Neural cell (in vitro differentiated cells): ENCODE results near the gene SPAG6. TPM values are rescaled to one million over a fixed set of nuclear protein-coding genes. Genes with fewer than 3 reads are reported as not detected.
A peak's percentile ranks its signal among the peaks of the same experiment; 100 is the strongest.

Source experiments
- H2AFZ ChIP-seq: fragments of 200-600, 300-800 bp; sonication (generic), shearing (Covaris generic); 2 replicates; pipeline ENCODE4 v1.6.0; 2014; ENCODE audit warnings: low read depth, mild to moderate bottlenecking, antibody characterized with exemption, low read length, moderate library complexity
- H3F3A ChIP-seq: fragments of 200-600 bp; shearing (Covaris generic); 2 replicates; pipeline ENCODE4 v1.6.1; 2016; ENCODE audit warnings: mild to moderate bottlenecking, moderate library complexity, mixed read lengths, antibody characterized with exemption, low read length; ENCODE audit not compliant: insufficient read depth, poor library complexity, severe bottlenecking
- H3K27ac ChIP-seq: fragments of 200-600, 300-800 bp; sonication (generic), shearing (Covaris generic); 2 replicates; pipeline ENCODE4 v1.5.1; 2014; ENCODE audit warnings: mild to moderate bottlenecking, low read length, moderate library complexity
- H3K27me3 ChIP-seq: fragments of 300-800, 200-600 bp; sonication (generic), shearing (Covaris generic); 2 replicates; pipeline ENCODE4 v1.6.0; 2014; ENCODE audit warnings: mild to moderate bottlenecking, low read depth, low read length, moderate library complexity; ENCODE audit not compliant: insufficient read depth
- H3K36me3 ChIP-seq: fragments of 300-800, 200-600 bp; sonication (generic), shearing (Covaris generic); 2 replicates; pipeline ENCODE4 v1.5.1; 2014; ENCODE audit warnings: mild to moderate bottlenecking, antibody characterized with exemption, low read length, moderate library complexity; ENCODE audit not compliant: insufficient read depth
- H3K4me2 ChIP-seq: fragments of 300-800, 200-600 bp; sonication (generic), shearing (Covaris generic); 2 replicates; pipeline ENCODE4 v1.6.0; 2014; ENCODE audit warnings: mild to moderate bottlenecking, low read length
- H3K4me3 ChIP-seq: fragments of 300-800, 200-600 bp; sonication (generic), shearing (Covaris generic); 2 replicates; pipeline ENCODE4 v1.5.1; 2014; ENCODE audit warnings: mild to moderate bottlenecking, low read length, moderate library complexity
- H3K79me2 ChIP-seq: fragments of 200-600 bp; shearing (Covaris generic); replicated peaks from 2 replicates; pipeline ENCODE4 v1.6.0; 2014; ENCODE audit warnings: mild to moderate bottlenecking, low read length, moderate library complexity; ENCODE audit not compliant: insufficient read depth
- H3K9ac ChIP-seq: fragments of 300-800, 200-600 bp; sonication (generic), shearing (Covaris generic); 2 replicates; pipeline ENCODE4 v1.6.1; 2016; ENCODE audit warnings: mild to moderate bottlenecking, low read length, mixed read lengths
- H3K9me2 ChIP-seq: fragments of 200-600 bp; shearing (Covaris generic); 2 replicates; pipeline ENCODE4 v1.6.1; 2016; ENCODE audit warnings: mild to moderate bottlenecking, low read length, mixed read lengths; ENCODE audit not compliant: insufficient read depth
- H3K9me3 ChIP-seq: fragments of 200-600, 300-800 bp; sonication (generic), shearing (Covaris generic); 2 replicates; pipeline ENCODE4 v1.6.1; 2016; ENCODE audit warnings: mild to moderate bottlenecking, mixed run types, low read length, moderate library complexity, mixed read lengths
- H4K20me1 ChIP-seq: fragments of 200-600 bp; shearing (Covaris generic); 2 replicates; pipeline ENCODE4 v1.6.1; 2016; ENCODE audit warnings: mild to moderate bottlenecking, mixed run types; ENCODE audit not compliant: insufficient read depth
- CTCF ChIP-seq: fragments of 450-650 bp; IDR thresholded peaks from 2 replicates; pipeline ENCODE4 v1.5.1; 2014; ENCODE audit warnings: antibody characterized with exemption, mild to moderate bottlenecking, moderate library complexity; ENCODE audit not compliant: poor library complexity, severe bottlenecking
- EP300 ChIP-seq: fragments of 450-650 bp; conservative IDR thresholded peaks from 2 replicates; pipeline ENCODE4 v1.6.1; 2014; ENCODE audit warnings: antibody characterized with exemption, mild to moderate bottlenecking, moderate library complexity; ENCODE audit not compliant: poor library complexity, severe bottlenecking
- EZH2 ChIP-seq: fragments of 200-600, 300-800 bp; shearing (Covaris generic), sonication (generic); IDR thresholded peaks from 2 replicates; pipeline ENCODE4 v1.6.1; 2014; ENCODE audit warnings: antibody characterized with exemption, low read length, borderline replicate concordance, mild to moderate bottlenecking; ENCODE audit not compliant: insufficient read depth, poor library complexity, severe bottlenecking
- MXI1 ChIP-seq: fragments of 450-650 bp; conservative IDR thresholded peaks from 2 replicates; pipeline ENCODE4 v1.6.1; 2014; ENCODE audit warnings: antibody characterized with exemption, mild to moderate bottlenecking; ENCODE audit not compliant: poor library complexity, severe bottlenecking
- POLR2AphosphoS5 ChIP-seq: IDR thresholded peaks from 2 replicates; pipeline ENCODE4 v1.6.1; 2012
- RAD21 ChIP-seq: fragments of 450-650 bp; conservative IDR thresholded peaks from 2 replicates; pipeline ENCODE4 v1.6.1; 2014; ENCODE audit warnings: antibody characterized with exemption, mild to moderate bottlenecking, moderate library complexity
- REST ChIP-seq: IDR thresholded peaks from 2 replicates; pipeline ENCODE4 v1.6.1; 2012; ENCODE audit warnings: borderline replicate concordance
- SMC3 ChIP-seq: fragments of 450-650 bp; conservative IDR thresholded peaks from 2 replicates; pipeline ENCODE4 v1.6.1; 2014; ENCODE audit warnings: antibody characterized with exemption, mild to moderate bottlenecking, moderate library complexity; ENCODE audit not compliant: poor library complexity
- TAF1 ChIP-seq: IDR thresholded peaks from 2 replicates; pipeline ENCODE4 v1.6.1; 2012; ENCODE audit warnings: low read depth
- polyA plus RNA-seq: library from polyadenylated mRNA; depleted of rRNA; stranded (reverse); fragments of >200 nt; gene quantifications from 2 replicates; pipeline ENCODE4 v1.2.3, GENCODE V29; 2014

Gene SPAG6
- polyA plus RNA-seq, 1 donor from 2014 or later = 0.36 TPM

- Histone ChIP-seq H3K9me3 (peaks cover 4% of the 10 kb centered on the region), H3K4me2 (no peak overlapping the region), H3F3A (peaks cover 6% of the 10 kb centered on the region), H3K79me2 (no peaks in the 10 kb centered on the region), H3K9me2 (no peaks in the 10 kb centered on the region), H4K20me1 (no peaks in the 10 kb centered on the region), H3K36me3 (no peaks in the 10 kb centered on the region), H3K27ac (no peak overlapping the region), H3K27me3 (peaks cover 86% of the 10 kb centered on the region), H3K9ac (no peak overlapping the region), H3K4me3 (no peak overlapping the region), H2AFZ (no peak overlapping the region)
- TF ChIP-seq RAD21 (no peak), REST (no peak), CTCF (no peak), POLR2AphosphoS5 (no peak), TAF1 (no peak), EP300 (no peak), MXI1 (no peak), SMC3 (no peak)
Observed at GRCh38 chr10:22344249-22344648, 1.0 kb upstream of the SPAG6 start.

- H3K4me2 ChIP-seq = no peak overlapping the region
- H3K4me3 ChIP-seq = peak overlapping the region; percentile 59
- H3K9ac ChIP-seq = no peak overlapping the region
- no peaks in the 10 kb centered on the region for H3K79me2 ChIP-seq
- peaks cover 80% of the 10 kb centered on the region for H3K27me3 ChIP-seq
- H2AFZ ChIP-seq = no peak overlapping the region
- H3K9me3 ChIP-seq = peaks cover 4% of the 10 kb centered on the region
- TF ChIP-seq EP300 = no peak
- TF ChIP-seq CTCF = no peak
- TF ChIP-seq EZH2 = no peak
- TF ChIP-seq TAF1 = no peak
- TF ChIP-seq POLR2AphosphoS5 = no peak
- no peak for TF ChIP-seq SMC3
- TF ChIP-seq MXI1 = no peak
- no peak for TF ChIP-seq RAD21
- TF ChIP-seq REST = no peak
- no peak overlapping the region for H3K27ac ChIP-seq
- no peaks in the 10 kb centered on the region for H4K20me1 ChIP-seq
- H3F3A ChIP-seq = peaks cover 4% of the 10 kb centered on the region
- H3K9me2 ChIP-seq = no peaks in the 10 kb centered on the region
- H3K36me3 ChIP-seq = no peaks in the 10 kb centered on the region
Observed at GRCh38 chr10:22344781-22345300, 455 bp upstream of the SPAG6 start.
